GM12874 (cell line): ENCODE measurements around the gene AFF3.

ENCODE experiments used
- TF ChIP-seq, protein P1 (sequence below): IDR thresholded peaks from 2 replicates; pipeline ENCODE4 v1.5.1; 2011; ENCODE audit warnings: low read depth, mild to moderate bottlenecking, control low read depth, low read length, moderate library complexity; ENCODE audit not compliant: insufficient read depth

AFF3 gene

GRCh38 chr2:99784282-99784681 is 358.1 kb downstream of the AFF3 start:
- TF ChIP-seq, protein P1, sequence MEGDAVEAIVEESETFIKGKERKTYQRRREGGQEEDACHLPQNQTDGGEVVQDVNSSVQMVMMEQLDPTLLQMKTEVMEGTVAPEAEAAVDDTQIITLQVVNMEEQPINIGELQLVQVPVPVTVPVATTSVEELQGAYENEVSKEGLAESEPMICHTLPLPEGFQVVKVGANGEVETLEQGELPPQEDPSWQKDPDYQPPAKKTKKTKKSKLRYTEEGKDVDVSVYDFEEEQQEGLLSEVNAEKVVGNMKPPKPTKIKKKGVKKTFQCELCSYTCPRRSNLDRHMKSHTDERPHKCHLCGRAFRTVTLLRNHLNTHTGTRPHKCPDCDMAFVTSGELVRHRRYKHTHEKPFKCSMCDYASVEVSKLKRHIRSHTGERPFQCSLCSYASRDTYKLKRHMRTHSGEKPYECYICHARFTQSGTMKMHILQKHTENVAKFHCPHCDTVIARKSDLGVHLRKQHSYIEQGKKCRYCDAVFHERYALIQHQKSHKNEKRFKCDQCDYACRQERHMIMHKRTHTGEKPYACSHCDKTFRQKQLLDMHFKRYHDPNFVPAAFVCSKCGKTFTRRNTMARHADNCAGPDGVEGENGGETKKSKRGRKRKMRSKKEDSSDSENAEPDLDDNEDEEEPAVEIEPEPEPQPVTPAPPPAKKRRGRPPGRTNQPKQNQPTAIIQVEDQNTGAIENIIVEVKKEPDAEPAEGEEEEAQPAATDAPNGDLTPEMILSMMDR: no peak

DNA sequence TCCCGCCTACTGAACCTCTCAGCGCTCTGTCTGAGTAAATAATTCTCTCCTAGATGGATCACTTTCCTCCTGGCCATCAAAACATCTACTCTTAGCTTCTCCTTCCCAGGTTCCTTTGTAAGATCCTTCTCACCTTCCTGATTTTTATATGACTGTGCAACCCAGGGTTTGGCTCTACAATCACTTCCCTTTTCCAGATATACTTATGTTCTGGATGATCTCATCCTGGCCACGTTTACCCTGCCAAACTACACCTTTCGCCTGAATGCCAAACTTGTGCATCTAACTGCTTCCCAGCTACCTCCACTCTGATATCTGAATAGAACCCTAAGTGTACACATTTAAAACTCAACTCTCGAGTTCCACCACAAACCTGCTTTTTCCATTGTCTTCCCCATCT is 362.1 kb downstream of the AFF3 start:
- TF ChIP-seq, protein P1: no peak

- TF ChIP-seq, protein P1: no peak
Measured at GRCh38 chr2:99779276-99779675, 363.1 kb downstream of the AFF3 start.

- TF ChIP-seq, protein P1: no peak
Measured at GRCh38 chr2:99777656-99778290, 364.6 kb downstream of the AFF3 start.

DNA sequence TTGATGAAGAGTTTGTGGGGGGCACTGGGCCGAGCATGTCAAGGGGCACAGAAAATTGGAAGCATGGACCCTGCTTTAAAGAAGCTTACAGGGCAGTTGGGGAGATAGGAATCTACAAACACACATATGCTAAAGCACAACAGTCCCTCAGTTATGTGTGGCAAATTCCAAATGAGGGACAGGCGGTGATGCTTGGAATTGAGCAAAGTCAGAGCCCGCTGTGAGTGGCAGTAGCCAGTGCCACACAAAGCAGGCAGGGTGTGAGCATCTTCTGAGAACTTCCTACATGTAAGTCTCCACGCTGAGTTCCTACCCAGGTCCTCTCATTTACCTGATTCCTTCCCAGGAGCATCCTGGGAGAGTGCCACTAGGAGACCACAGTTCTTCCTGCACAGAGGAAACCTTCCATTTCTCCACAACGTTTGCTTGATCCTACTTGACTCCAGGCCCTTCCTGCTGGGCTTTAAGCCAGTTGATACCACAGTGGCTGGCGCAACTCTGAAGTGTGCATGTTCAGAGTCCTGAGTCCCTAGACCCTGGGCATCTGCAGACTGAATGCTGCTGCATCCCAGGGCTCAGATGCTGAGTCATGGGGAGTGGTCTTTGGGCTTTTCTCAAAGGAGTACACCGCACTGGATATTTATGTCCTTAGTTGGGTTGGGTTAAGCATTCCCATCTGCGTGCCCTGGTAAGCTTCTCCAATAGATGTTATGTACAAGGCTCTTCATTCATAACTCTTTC is 365.3 kb downstream of the AFF3 start:
- TF ChIP-seq, protein P1: no peak

DNA sequence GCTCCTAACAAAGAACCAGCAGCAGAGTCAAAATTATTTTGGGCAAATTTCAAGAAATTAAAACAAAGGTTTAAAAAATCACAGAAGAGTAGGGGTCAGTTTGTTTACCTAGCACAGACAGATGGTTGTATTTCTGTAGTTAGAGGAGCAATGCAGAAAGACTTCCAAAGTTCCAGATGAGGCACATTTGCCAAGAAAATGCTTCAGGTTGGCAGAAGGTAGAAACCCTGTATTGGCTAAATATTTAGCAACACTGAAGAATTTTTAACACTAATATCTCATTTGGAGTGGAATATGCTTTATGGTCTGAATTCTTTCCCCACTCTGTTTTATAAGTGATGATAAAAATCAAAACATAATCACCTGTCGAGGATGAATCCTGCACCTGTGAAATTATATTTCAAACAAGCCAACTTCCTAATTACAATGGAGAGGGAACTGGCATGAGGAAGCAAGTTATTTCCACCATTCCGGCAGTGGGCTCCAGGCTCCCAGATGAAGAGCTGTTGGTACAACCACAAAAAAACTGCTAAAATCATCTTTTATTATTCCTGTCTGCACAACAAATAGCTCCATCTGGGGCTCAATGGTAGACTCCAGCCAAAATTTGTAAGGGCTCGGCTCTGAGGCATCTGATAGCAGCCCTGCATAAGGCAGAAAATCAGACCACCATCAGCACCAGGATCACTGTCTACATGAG is 366.0 kb downstream of the AFF3 start:
- TF ChIP-seq, protein P1: no peak

DNA sequence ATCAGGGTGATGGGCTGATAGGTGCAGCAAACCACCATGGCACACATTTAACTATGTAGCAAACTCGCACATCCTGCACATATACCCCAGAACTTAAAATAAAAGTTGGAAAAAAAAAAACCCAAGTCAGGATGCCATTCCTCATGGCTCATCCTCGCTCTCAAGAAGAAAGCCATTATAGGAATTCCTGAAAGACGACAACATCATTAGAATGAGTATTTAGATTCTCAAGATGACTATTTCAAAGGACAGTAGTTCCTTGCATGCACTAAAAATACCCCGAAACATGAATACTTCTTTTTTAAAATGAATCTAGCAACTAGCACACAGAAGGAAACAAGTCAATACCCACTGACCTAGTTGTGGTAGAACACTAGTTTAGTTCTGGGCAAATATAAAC is 366.8 kb downstream of the AFF3 start:
- TF ChIP-seq, protein P1: no peak
